Left lung (tissue), 10 donors: Measurements from ENCODE around the gene RASA3. TPM values are rescaled to one million over a fixed set of nuclear protein-coding genes. Genes with fewer than 3 reads are reported as not detected.
A peak's percentile ranks its signal among the peaks of the same experiment; 100 is the strongest.

Experiments used
- ATAC-seq: fragments of 200-7000 bp; cut with Tn5 transposase; one replicate; pipeline ENCODE4 v1.9.1; 2020; ENCODE audit warnings: moderate library complexity
- DNase-seq, 4 donors: peaks; one replicate each; pipeline ENCODE4 v3.0.0-alpha.2; 2013 to 2020
- H3K27ac ChIP-seq, 2 donors: fragments of 200-600 bp; sonication (generic) in 1 of 2; one replicate each; pipeline versions ENCODE4 v1.5.0 to v1.8.0; 2020 to 2021
- H3K27me3 ChIP-seq, 2 donors: fragments of 200-600 bp; sonication (generic) in 1 of 2; one replicate each; pipeline versions ENCODE4 v1.5.0 to v1.8.0; 2020 to 2021
- H3K36me3 ChIP-seq, 2 donors: fragments of 200-600 bp; sonication (generic) in 1 of 2; one replicate each; pipeline versions ENCODE4 v1.5.0 to v1.8.0; 2020 to 2021
- H3K4me1 ChIP-seq, 2 donors: fragments of 200-600 bp; one replicate each; pipeline ENCODE4 v1.8.0; 2021
- H3K4me3 ChIP-seq, 2 donors: fragments of 200-600 bp; sonication (generic) in 1 of 2; one replicate each; pipeline versions ENCODE4 v1.5.0 to v1.8.0; 2020 to 2021; ENCODE audit warnings: mild to moderate bottlenecking in 1 of 2
- H3K9me3 ChIP-seq, 2 donors: fragments of 200-600 bp; sonication (generic) in 1 of 2; one replicate each; pipeline versions ENCODE4 v1.5.0 to v1.8.0; 2020 to 2021
- CTCF ChIP-seq, 2 donors: fragments of 200-600 bp; sonication (generic) in 1 of 2; IDR thresholded peaks; one replicate each; pipeline versions ENCODE4 v1.5.0 to v1.8.0; 2021; ENCODE audit warnings: antibody characterized with exemption in 2 of 2
- intact Hi-C, 2 donors: fragments of 100-400 bp; cut with DNase I; formaldehyde crosslinking; loops; one replicate each; pipeline versions ENCODE4 v1.11.2 to v1.14.2; 2022
- polyA plus RNA-seq, 6 donors: library from polyadenylated mRNA; unstranded; fragments of 120-200 nt; gene quantifications; one replicate each; pipeline ENCODE4 v1.2.1, GENCODE V29; 2013; ENCODE audit not compliant: insufficient read length in 6 of 6
- total RNA-seq, 2 donors: library from RNA; stranded (reverse); fragmentation: NEBNext Ultra II Directional; extraction: Animal tissue kit (Norgen Biotek cat#: 25700); gene quantifications; one replicate each; pipeline ENCODE4 v1.2.1, GENCODE V29; 2021
- donor health status: DM: no; HTN: yes; CAD: no.
- donor health status: DM: no; HTN: no; CAD: no.

RASA3 gene
- total and polyA plus RNA-seq, 8 donors = 11.4 to 22.2 (median 12.7) TPM

GRCh38 chr13:114097893-114098688 is 34.3 kb downstream of the RASA3 start:
- no peak for ATAC-seq

GRCh38 chr13:114097212-114097892 is 35.1 kb downstream of the RASA3 start:
- no peak overlapping the region for H3K4me3 ChIP-seq
- ATAC-seq (no peak), DNase-seq (peak in 1 of 4 donors; percentile 5)
- peaks cover 0 to 7% of the 10 kb centered on the region in 2 donors for H3K9me3 ChIP-seq
- TF ChIP-seq CTCF (IDR thresholded peaks at IDR 0.05) = no peak
- no peaks in the 10 kb centered on the region for H3K36me3 ChIP-seq
- H3K27ac ChIP-seq = no peak overlapping the region
- no peaks in the 10 kb centered on the region for H3K27me3 ChIP-seq
- intact Hi-C loops = no loop called here
- H3K4me1 ChIP-seq = peaks cover 0 to 19% of the 10 kb centered on the region in 2 donors

More at GRCh38 chr13:114097893-114098688, 34.3 kb downstream of the RASA3 start:
- Histone ChIP-seq H3K4me3 (no peak overlapping the region), H3K36me3 (no peaks in the 10 kb centered on the region), H3K9me3 (peaks cover 0 to 4% of the 10 kb centered on the region in 2 donors), H3K4me1 (peaks cover 0 to 19% of the 10 kb centered on the region in 2 donors), H3K27ac (no peak overlapping the region), H3K27me3 (no peaks in the 10 kb centered on the region)
- intact Hi-C loops = no loop called here
- peak in 1 of 4 donors; percentile 26 for DNase-seq
- TF ChIP-seq CTCF (IDR thresholded peaks at IDR 0.05) = no peak

- intact Hi-C loops = no loop called here
- no peak overlapping the region for H3K4me3 ChIP-seq
- TF ChIP-seq CTCF (IDR thresholded peaks at IDR 0.05) = no peak
- peaks cover 0 to 19% of the 10 kb centered on the region in 2 donors for H3K4me1 ChIP-seq
- H3K27ac ChIP-seq = no peak overlapping the region
- no peak for ATAC-seq
- no peaks in the 10 kb centered on the region for H3K36me3 ChIP-seq
- peak in 1 of 4 donors; percentile 19 for DNase-seq
- H3K27me3 ChIP-seq = no peaks in the 10 kb centered on the region
- peaks cover 0 to 8% of the 10 kb centered on the region in 2 donors for H3K9me3 ChIP-seq
Observed at GRCh38 chr13:114096811-114097211, 35.6 kb downstream of the RASA3 start.

GRCh38 chr13:114096031-114096485 is 36.4 kb downstream of the RASA3 start:
- no peaks in the 10 kb centered on the region for H3K27me3 ChIP-seq
- H3K4me3 ChIP-seq = no peak overlapping the region
- no peaks in the 10 kb centered on the region for H3K36me3 ChIP-seq
- peaks cover 0 to 19% of the 10 kb centered on the region in 2 donors for H3K4me1 ChIP-seq
- no peak for ATAC-seq
- intact Hi-C loops = no loop called here
- H3K9me3 ChIP-seq = peaks cover 0 to 16% of the 10 kb centered on the region in 2 donors
- no peak for TF ChIP-seq CTCF (IDR thresholded peaks at IDR 0.05)
- peak in 1 of 4 donors; percentile 27 for DNase-seq
- no peak overlapping the region for H3K27ac ChIP-seq

- Histone ChIP-seq H3K36me3 (no peaks in the 10 kb centered on the region), H3K27ac (no peak overlapping the region), H3K9me3 (peaks cover 0 to 20% of the 10 kb centered on the region in 2 donors), H3K4me3 (no peak overlapping the region), H3K27me3 (no peaks in the 10 kb centered on the region), H3K4me1 (peaks cover 0 to 17% of the 10 kb centered on the region in 2 donors)
- intact Hi-C loops = no loop called here
- no peak for TF ChIP-seq CTCF (IDR thresholded peaks at IDR 0.05)
- peak in 1 of 4 donors; percentile 9 for DNase-seq
- no peak for ATAC-seq
Observed at GRCh38 chr13:114095486-114095885, 36.9 kb downstream of the RASA3 start.
